Omental fat pad (tissue), 4 donors: ENCODE data around the gene PAK2. TPM values are rescaled to one million over a fixed set of nuclear protein-coding genes. Genes with fewer than 3 reads are reported as not detected.
"Not testable (repeated sequence)": the region's sequence is repeated elsewhere in the genome, so short reads cannot be mapped to it uniquely, and the experiment has no call there.

Experiments
- ATAC-seq: fragments of 150-250 bp; one replicate; pipeline ENCODE4 v1.9.1; 2016; ENCODE audit warnings: mild to moderate bottlenecking, moderate library complexity; ENCODE audit not compliant: low FRiP score
- DNase-seq: peaks from one replicate; pipeline ENCODE4 v3.0.0-alpha.2; 2019; ENCODE audit warnings: low spot score
- total RNA-seq, 4 donors: library from RNA; depleted of rRNA; stranded (reverse); fragments of >200 nt; gene quantifications; one replicate each; pipeline ENCODE4 v1.1.0, GENCODE V29; 2016
- TF ChIP-seq, protein P1 (sequence below), 3 donors: fragments of 450-650 bp; IDR thresholded peaks; one replicate each; pipeline ENCODE4 v1.5.1; 2016 to 2017; ENCODE audit warnings: antibody characterized with exemption in 3 of 3, mild to moderate bottlenecking in 3 of 3, moderate library complexity in 2 of 3

The PAK2 gene
- total RNA-seq, 4 donors from 2014 or later = 50.3 to 108 (median 81.0) TPM

DNA sequence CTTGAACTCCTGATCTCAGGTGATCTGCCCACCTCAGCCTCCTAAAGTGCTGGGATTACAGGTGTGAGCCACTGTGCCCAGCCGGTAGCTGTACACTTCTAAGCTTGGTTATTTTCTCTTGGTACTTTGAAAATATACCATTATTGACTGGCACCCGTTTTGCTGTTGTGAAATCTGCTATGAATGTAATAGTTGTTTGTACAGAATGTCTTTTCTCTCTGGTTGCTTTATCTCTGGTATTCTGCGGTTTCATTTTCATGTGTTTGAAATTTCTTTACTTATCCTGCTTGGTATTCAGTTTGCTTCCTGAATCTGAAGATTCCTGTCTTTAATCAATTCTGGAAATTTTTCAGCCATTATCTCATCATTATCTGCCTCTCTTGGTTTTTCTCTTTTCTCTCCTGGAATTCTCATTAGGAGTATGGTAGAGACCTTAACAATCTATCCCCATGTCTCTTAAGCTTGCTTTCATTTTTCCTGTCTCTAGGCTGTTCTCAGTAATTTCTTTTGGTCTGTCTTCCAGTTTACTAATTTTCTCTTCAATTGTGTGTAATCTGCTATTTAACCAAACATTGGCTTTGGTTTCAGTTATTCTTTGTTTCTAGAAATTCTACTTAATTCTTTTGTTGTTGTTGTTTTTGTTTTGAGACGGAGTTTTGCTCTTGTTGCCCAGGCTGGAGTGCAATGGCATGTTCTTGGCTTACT is 2.8 kb upstream of the PAK2 start:
- no peak for ATAC-seq
- TF ChIP-seq, protein P1, sequence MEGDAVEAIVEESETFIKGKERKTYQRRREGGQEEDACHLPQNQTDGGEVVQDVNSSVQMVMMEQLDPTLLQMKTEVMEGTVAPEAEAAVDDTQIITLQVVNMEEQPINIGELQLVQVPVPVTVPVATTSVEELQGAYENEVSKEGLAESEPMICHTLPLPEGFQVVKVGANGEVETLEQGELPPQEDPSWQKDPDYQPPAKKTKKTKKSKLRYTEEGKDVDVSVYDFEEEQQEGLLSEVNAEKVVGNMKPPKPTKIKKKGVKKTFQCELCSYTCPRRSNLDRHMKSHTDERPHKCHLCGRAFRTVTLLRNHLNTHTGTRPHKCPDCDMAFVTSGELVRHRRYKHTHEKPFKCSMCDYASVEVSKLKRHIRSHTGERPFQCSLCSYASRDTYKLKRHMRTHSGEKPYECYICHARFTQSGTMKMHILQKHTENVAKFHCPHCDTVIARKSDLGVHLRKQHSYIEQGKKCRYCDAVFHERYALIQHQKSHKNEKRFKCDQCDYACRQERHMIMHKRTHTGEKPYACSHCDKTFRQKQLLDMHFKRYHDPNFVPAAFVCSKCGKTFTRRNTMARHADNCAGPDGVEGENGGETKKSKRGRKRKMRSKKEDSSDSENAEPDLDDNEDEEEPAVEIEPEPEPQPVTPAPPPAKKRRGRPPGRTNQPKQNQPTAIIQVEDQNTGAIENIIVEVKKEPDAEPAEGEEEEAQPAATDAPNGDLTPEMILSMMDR (IDR thresholded peaks at IDR 0.05) = no peak
- no peak for DNase-seq

DNA sequence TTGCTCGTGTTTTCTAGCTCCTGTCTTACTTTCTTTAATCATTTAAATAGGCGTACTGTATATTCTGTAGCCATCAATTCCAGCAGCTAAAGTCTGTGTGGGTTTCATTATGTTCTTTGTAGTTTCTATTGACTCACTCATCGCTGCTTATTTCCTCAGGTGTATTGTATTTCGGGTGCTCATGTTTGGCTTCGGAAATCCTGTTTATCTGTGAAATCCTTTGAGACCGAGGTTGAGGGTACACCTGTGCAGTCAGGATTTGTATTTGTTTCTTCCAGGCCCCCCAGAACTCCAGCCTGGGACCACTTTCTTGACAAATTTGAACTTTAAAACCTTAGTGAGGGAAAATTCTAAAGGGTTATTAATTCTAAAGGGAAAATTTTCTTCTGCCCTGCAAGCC is 2.0 kb upstream of the PAK2 start:
- no peak for DNase-seq
- no peak for ATAC-seq
- TF ChIP-seq, protein P1 (IDR thresholded peaks at IDR 0.05) = no peak

DNA sequence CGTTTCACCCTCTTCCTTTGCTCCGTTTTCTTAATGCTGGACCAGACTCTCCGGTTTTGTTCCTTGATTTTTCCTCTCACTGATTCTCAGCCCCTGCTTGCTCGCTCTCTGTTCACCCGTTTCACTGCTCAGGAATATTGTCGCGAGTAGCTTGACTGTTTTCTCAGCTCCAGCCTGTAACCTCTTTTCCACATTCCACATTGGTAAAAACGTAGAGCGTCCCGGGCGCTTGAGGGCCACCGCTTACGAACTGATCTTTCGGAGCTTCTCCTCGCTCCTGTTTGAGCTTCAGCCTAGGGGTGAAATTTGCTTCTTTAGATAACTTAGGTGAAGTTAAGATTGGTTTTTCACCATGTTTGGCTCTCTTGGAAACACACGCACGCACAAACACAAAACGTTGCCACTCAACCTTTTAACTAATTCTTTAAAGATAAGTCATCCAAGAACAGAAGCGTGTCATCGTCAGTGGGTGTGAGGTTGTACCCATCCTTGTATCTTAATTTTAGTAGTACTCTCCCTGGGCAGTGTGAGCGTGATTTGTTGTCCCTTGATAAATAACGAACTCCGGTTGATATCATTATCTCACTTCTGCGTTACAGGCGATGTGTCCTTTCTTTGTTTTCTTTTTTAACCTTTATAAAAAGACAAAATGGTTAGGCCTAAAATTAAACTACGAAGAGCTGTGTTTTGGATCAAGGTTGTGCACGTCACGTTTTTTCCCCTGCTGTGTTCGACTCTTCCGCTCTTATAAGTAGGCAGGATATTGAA is 1.0 kb downstream of the PAK2 start:
- peak; percentile 48 for ATAC-seq
- TF ChIP-seq, protein P1 (IDR thresholded peaks at IDR 0.05) = no peak
- DNase-seq = no peak

DNA sequence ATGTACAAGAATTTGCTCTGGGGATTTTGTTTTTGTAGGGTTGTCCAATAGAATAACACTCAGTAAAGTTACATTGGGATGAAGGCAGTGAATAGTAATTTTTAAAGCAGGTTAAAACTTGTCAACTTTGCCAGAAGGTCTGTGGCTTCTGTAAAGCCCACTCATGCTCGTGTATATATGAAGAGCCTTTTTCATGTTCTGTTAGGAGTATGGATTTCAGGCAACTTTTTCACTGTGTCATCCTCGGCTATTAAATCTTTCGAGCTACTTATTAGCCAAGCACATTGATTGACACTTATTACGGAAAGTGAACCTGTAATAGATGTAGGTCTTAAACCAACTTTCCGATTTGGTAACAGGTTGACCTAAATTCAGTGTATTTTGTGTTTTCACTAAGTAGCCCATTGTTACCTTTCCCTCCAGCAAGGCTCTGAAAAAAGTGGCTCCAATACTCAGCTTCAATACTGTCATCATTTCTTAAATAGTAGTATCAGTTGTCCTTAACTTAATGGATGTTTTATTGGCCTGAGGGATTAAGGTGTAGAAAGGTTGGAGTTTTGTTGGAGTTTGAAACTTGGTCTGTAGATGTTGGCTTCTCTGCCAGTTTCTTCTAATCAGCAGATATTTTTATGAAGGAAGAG is 1.7 kb downstream of the PAK2 start:
- no peak for ATAC-seq
- TF ChIP-seq, protein P1 (IDR thresholded peaks at IDR 0.05) = no peak

DNA sequence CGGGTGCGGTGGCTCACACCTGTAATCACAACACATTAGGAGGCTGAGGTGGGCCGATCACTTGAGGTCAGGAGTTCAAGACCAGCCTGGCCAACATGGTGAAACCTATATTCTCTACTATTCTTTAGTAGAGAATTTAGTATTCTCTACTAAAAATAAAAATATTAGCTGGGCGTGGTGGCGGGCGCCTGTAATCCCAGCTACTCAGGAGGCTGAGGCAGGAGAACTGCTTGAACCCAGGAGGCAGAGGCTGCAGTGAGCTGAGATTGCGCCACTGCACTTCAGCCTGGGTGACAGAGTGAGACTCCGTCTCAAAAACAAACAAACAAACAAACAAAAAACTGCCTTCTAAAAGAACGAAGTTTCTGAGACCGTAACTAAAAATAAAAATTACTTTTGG is 3.9 kb downstream of the PAK2 start:
- DNase-seq, ATAC-seq: not testable (repeated sequence)

More for the DNA sequence above, 1.7 kb downstream of the PAK2 start:
- DNase-seq = no peak

DNA sequence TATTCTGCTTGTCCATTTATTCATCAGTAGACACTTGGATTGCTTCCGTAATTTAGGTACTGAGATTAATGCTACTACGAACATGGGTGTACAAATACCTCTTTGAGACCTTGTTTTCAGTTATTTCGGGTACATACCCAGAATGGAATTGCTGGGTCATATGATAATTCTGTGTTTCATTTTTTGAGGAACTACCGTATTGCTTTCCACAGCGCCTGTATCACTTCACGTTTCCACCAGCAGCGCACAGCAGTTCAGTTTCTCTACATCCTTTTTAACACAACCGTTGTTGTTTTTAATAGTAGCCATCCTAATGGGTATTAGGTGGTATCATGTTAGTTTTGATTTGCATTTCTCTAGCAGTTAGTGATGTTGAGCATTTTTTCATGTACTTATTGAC is 9.5 kb downstream of the PAK2 start:
- TF ChIP-seq, protein P1 (IDR thresholded peaks at IDR 0.05) = no peak
- no peak for ATAC-seq
- DNase-seq = no peak

DNA sequence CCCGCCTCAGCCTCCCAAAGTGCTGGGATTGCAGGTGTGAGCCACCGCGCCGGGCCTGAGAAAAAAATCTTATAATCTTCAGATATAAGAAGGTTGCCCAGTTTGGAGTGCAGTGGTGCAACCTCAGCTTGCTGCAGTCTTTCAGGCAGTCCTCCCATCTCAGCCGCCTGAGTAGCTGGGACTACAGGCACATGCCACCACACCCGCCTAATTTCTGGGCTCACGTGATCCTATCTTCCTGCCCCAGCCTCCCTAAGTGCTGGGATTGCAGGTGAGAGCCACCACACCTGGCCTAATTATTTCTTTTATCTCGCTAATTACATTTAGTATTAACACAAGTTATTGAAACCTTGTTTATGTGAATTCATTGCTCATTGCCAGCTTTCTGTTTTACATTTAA is 13.5 kb downstream of the PAK2 start:
- no peak for DNase-seq
- no peak for ATAC-seq
- TF ChIP-seq, protein P1 (IDR thresholded peaks at IDR 0.05) = no peak
